ENCODE measurements around the gene IL16. TPM values are rescaled to one million over a fixed set of nuclear protein-coding genes. Genes with fewer than 3 reads are reported as not detected.

The IL16 gene
- total RNA-seq, 1 experiment from 2014 or later = not detected

- no peak for DNase-seq (ENCODE audit: low read depth)
Observed at GRCh38 chr15:81254916-81255290, 58.2 kb downstream of the IL16 start.

- no peak for DNase-seq (ENCODE audit: low read depth)
Observed at GRCh38 chr15:81255315-81255957, 58.8 kb downstream of the IL16 start.

GRCh38 chr15:81255958-81256320 lies 59.3 kb downstream of the IL16 start:
- no peak for DNase-seq (ENCODE audit: low read depth)

- peak; percentile 51 for DNase-seq (ENCODE audit: low read depth)
Observed at GRCh38 chr15:81256916-81257315, 60.2 kb downstream of the IL16 start.

- DNase-seq (ENCODE audit: low read depth) = no peak
Observed at GRCh38 chr15:81257435-81257834, 60.8 kb downstream of the IL16 start.

- DNase-seq (ENCODE audit: low read depth) = no peak
Observed at GRCh38 chr15:81258455-81258854, 61.8 kb downstream of the IL16 start.

- DNase-seq (ENCODE audit: low read depth) = no peak
Observed at GRCh38 chr15:81259760-81260298, 63.1 kb downstream of the IL16 start.

GRCh38 chr15:81261172-81261811 lies 64.6 kb downstream of the IL16 start:
- DNase-seq (ENCODE audit: low read depth) = no peak

- DNase-seq (ENCODE audit: low read depth) = no peak
Observed at GRCh38 chr15:81263477-81263876, 66.8 kb downstream of the IL16 start.

- no peak for DNase-seq (ENCODE audit: low read depth)
Observed at GRCh38 chr15:81264072-81264857, 67.6 kb downstream of the IL16 start.

GRCh38 chr15:81265256-81265943 lies 68.7 kb downstream of the IL16 start:
- no peak for DNase-seq (ENCODE audit: low read depth)

GRCh38 chr15:81265944-81266775 lies 69.5 kb downstream of the IL16 start:
- DNase-seq (ENCODE audit: low read depth) = peak; percentile 73

GRCh38 chr15:81268340-81268739 lies 71.7 kb downstream of the IL16 start:
- DNase-seq (ENCODE audit: low read depth) = no peak

GRCh38 chr15:81268881-81269601 lies 72.4 kb downstream of the IL16 start:
- DNase-seq (ENCODE audit: low read depth) = no peak

- no peak for DNase-seq (ENCODE audit: low read depth)
Observed at GRCh38 chr15:81270188-81270587, 73.5 kb downstream of the IL16 start.

- DNase-seq (ENCODE audit: low read depth) = no peak
Observed at GRCh38 chr15:81270781-81271491, 74.3 kb downstream of the IL16 start.

GRCh38 chr15:81271761-81272644 lies 75.3 kb downstream of the IL16 start:
- no peak for DNase-seq (ENCODE audit: low read depth)

GRCh38 chr15:81273200-81273599 lies 76.5 kb downstream of the IL16 start:
- no peak for DNase-seq (ENCODE audit: low read depth)

GRCh38 chr15:81273855-81274254 lies 77.2 kb downstream of the IL16 start:
- no peak for DNase-seq (ENCODE audit: low read depth)
